Measurements from ENCODE around the gene ZFHX3.

ZFHX3 gene

GRCh38 chr16:73054813-73055482 is 7.0 kb upstream of the ZFHX3 start:
- DNase-seq (ENCODE audit: low read depth), result no peak

- DNase-seq (ENCODE audit: low read depth), result no peak
These were observed 6.5 kb upstream of the ZFHX3 start for GRCh38 chr16:73054498-73054812.

GRCh38 chr16:73054125-73054484 is 6.2 kb upstream of the ZFHX3 start:
- DNase-seq (ENCODE audit: low read depth), result no peak

GRCh38 chr16:73053364-73054124 is 5.6 kb upstream of the ZFHX3 start:
- DNase-seq (ENCODE audit: low read depth), result no peak

GRCh38 chr16:73053038-73053363 is 5.1 kb upstream of the ZFHX3 start:
- no peak for DNase-seq (ENCODE audit: low read depth)

GRCh38 chr16:73052576-73052975 is 4.6 kb upstream of the ZFHX3 start:
- DNase-seq (ENCODE audit: low read depth), result no peak

GRCh38 chr16:73051961-73052360 is 4.0 kb upstream of the ZFHX3 start:
- no peak for DNase-seq (ENCODE audit: low read depth)

- no peak for DNase-seq (ENCODE audit: low read depth)
These were observed 3.3 kb upstream of the ZFHX3 start for GRCh38 chr16:73051226-73051625.

- no peak for DNase-seq (ENCODE audit: low read depth)
These were observed 2.5 kb upstream of the ZFHX3 start for GRCh38 chr16:73050201-73051099.

- no peak for DNase-seq (ENCODE audit: low read depth)
These were observed 1.6 kb upstream of the ZFHX3 start for GRCh38 chr16:73049511-73049910.

GRCh38 chr16:73049091-73049490 is 1.2 kb upstream of the ZFHX3 start:
- no peak for DNase-seq (ENCODE audit: low read depth)

- no peak for DNase-seq (ENCODE audit: low read depth)
These were observed 558 bp upstream of the ZFHX3 start for GRCh38 chr16:73048292-73049080.

GRCh38 chr16:73047221-73047535 is 750 bp downstream of the ZFHX3 start:
- no peak for DNase-seq (ENCODE audit: low read depth)

- DNase-seq (ENCODE audit: low read depth), result no peak
These were observed 1.1 kb downstream of the ZFHX3 start for GRCh38 chr16:73046849-73047214.

- DNase-seq (ENCODE audit: low read depth), result no peak
These were observed 1.6 kb downstream of the ZFHX3 start for GRCh38 chr16:73046202-73046848.

GRCh38 chr16:73043828-73044467 is 4.0 kb downstream of the ZFHX3 start:
- no peak for DNase-seq (ENCODE audit: low read depth)

GRCh38 chr16:73042807-73043206 is 5.1 kb downstream of the ZFHX3 start:
- DNase-seq (ENCODE audit: low read depth), result no peak

- no peak for DNase-seq (ENCODE audit: low read depth)
These were observed 6.3 kb downstream of the ZFHX3 start for GRCh38 chr16:73041676-73042075.

GRCh38 chr16:73040735-73041402 is 7.1 kb downstream of the ZFHX3 start:
- DNase-seq (ENCODE audit: low read depth), result no peak

GRCh38 chr16:73040136-73040535 is 7.8 kb downstream of the ZFHX3 start:
- no peak for DNase-seq (ENCODE audit: low read depth)
